Inflammatory macrophage (primary cell): ENCODE results near the gene SBNO1.

ENCODE experiments used
- DNase-seq, 2 donors: peaks; one replicate each; pipeline ENCODE4 v3.0.0-alpha.2; 2020 to 2022

SBNO1 gene

DNA sequence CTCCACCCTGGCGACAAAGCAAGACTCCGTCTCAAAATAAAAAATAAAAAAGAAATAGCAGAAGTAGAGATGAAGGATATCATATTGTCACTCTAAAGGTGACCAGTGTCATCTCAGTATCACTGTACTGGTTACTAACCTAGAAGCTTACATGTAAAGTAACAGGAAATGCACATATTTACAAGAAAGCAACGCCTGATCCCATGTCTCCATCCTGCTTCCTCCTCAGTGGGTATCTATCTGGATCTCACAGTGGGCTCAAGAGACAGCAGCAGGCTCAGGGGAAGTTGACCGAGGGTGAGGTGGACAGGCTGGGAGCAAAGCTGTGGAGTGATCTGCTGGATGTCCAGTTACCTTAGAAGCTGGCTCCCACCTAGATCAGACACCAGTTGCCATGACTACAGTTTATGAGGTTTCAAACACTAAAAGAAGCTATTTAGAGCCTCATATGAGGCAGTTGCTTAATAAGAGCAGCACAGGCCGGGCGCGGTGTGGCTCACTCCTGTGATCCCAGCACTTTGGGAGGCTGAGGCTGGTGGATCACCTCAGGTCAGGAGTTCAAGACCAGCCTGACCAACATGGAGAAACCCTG lies 120.9 kb downstream of the SBNO1 start:
- no peak for DNase-seq

DNA sequence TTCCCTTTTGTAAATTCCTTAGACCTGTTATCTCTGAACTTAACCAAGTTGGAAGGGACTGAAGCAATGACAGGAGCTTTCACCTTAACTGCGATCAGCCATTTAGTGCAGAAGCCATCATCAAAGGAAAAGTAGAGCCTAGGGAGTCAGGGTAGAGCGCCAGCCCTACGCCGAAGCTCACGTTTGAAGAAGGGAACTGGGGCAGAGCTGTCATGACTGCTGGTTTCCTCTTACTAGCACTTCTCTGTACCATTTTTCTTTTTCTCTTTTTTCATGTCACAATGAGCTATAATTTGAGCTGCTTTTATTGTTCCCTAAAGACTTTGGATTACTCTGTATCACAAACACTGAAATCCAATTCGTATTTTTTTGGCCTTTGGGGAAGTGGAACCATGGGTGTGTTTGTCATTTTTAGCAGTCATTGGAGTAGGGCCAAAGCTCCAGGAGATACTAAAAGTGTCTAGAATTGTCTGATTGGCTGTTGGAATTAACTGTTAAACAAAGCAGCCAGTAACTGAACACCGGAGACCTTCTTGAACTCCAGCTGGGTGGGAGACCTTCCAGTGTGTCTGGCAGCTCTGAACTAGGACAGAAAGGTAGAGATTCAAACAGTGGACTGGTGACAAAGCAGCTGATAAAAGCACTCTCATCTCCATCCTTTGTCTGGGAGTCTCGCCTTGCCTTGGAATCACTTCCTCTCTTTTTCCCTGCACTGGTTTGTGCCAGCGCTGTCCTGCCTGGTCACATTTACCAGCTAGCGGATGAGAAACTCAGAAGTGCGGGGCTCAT lies 122.3 kb downstream of the SBNO1 start:
- peak; percentile 21 to 54 for DNase-seq
